ENCODE measurements around the gene KIAA1755.

DNA sequence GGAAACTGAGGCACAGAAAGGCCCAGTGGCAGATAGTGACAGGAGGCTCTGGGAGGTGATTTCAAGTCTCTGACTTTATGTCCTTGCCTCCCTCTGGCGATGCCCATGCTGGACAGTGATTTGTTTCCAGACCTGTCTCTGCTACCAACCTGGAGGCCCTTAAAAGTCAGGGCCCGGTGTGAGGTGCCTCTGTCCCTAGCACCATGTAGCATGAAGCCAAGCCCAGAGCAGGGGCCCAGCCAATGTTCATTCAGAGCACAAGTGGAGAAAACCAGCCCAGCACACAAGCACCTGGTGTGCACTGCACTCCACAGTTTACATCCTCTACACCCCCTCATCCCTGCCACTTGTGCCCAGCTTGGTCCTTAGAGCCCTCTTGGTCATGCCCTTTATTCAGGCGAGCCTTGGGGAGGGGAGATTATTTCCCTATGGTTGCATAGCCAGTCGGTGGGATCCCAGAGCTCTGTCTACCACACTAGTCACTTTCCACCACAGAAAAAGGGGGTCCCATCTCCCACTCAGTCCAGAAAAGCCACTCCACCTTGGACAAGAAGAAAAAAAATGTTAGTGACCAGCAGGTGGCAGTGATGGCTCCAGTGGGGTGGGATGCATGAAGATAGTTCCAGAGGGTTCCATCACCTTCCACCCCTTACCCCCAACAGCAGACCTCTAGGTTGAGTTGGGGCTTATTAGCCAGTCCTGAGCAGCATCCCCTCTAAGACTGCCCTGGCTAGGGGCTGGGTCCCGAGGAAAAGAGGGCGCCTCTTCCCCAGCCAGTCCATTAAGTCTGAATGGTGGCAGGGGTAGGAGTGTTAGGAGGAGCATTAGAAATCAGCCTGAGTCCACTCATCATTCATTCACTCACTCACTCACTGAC, 30.9 kb downstream of the KIAA1755 start:
- TF ChIP-seq CTCF (IDR thresholded peaks at IDR 0.05) = no peak
- TF ChIP-seq POLR2A (IDR thresholded peaks at IDR 0.05) = no peak
